CD4-positive, alpha-beta T cell treated with Interleukin-4 for 1 hour (primary cell): ENCODE data around the gene LRRC31.
A peak's percentile ranks its signal among the peaks of the same experiment; 100 is the strongest.

Source experiments
- DNase-seq, 2 donors: peaks; one replicate each; pipeline ENCODE4 v3.0.0-alpha.2; 2020 to 2022

LRRC31 gene

DNA sequence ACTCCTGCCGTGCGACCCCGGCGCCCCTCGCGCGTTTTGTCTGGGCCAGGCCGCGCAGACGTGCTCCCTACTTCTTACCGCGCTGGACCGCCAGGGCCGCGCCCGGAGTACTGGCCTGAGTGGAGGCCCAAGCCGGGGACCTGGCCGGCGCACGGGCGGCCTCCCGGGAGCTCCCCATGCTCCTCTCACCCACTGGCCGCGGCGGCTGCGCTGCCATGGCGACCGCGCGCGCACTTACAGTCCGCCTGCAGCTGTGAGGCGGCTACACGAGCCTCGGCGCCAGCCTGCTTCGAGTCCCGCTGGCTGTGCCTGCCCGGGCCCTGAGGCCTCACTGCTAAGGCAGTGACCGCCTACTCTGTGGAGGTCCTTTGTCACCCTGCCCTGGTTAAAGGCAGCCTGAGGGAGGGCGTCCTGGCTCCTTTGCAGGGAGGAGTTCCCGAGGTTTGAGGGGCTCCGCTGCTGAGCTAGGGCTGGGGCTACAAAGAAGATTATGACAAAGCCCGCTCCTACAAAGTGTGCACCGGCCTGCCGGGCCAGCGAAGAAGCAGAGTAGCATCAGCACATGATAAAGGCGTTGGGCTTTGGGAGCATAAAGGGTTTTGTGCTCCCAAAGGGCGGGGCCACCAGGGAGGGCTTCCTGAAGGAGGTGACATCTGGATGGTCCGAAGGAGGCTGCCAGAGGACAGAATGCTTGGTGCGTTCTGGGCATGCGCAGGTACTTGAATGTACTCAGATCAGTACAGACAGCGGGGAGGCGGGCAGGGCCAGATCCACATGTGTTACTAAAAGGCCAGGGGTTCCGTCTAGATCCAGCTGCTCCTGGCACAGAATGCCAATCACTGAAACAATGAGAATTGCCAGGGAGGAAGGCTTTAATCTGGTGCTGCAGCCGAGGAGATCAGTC lies 57.2 kb downstream of the LRRC31 start, which contains the start of the genes LRRC34 and LRRIQ4:
Gene LRRC34, minus strand, starts transcription at position 573 of the 904 bp plus-strand sequence. Its CDS starts 356 bp downstream, at position 217.
Gene LRRIQ4, plus strand, starts transcription at position 539 of the 904 bp plus-strand sequence. CDS start 9,052 bp downstream, outside the sequence.
- peak; percentile 64 to 73 for DNase-seq

DNA sequence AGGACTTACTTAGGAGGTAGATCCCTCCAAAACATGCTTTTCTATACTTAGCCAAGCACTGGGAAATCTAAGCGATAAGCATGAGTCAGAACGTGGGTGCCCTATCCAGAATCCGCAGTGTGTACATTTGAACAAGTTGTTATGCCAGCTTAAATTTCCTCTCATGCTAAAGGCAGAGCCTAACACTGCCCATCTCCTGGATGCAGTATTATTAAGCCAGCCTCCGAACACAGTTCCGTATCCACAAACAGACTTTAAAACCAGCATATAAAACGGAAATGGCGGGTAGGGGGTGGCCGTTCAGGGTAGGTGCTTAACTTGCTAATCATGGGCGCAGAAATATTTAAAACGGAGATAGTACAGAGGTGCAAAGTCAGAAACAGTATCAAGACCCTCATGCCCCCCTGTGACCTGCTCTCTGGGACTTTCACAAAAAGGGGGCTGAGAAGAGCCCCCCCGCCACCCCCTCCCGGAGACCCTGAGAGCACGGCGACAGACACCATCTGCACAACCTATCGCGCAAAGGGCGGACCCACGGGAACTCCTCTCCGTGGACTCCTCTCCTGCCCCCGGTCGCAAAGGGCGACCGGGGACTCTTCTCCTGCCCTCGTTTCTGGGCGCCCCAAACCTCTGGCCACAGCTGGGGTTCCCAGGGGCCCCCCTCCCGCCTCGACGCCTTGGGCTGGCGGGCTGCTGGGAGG lies 58.0 kb downstream of the LRRC31 start:
- DNase-seq, result peak in 1 of 2 donors; percentile 9

DNA sequence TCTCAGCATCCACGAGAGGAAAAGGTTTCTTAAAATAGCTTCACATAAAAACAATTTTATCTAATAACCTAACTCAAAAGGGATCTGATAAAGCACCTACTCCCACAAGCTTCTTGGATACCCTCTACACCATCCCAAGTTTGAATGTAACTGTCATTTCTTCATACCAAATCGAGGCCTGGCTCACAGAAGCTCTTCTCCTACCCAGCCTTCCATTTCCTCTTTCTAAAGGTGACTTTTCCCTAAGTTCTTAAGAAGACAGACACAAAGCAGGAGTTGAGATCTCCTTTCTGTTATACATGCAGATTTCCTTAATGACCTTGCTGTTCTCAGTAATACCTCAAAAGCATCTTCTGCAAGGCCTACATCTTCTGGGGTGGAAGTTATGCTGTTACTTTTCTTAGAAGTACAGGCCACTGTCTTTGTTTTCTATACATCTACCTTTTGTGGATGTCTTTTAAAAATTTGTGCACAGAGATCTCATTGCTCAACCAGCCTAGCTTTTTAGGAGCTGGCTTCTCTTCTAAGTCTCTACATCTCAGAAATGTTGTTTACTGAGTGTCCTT lies 60.4 kb downstream of the LRRC31 start:
- no peak for DNase-seq

DNA sequence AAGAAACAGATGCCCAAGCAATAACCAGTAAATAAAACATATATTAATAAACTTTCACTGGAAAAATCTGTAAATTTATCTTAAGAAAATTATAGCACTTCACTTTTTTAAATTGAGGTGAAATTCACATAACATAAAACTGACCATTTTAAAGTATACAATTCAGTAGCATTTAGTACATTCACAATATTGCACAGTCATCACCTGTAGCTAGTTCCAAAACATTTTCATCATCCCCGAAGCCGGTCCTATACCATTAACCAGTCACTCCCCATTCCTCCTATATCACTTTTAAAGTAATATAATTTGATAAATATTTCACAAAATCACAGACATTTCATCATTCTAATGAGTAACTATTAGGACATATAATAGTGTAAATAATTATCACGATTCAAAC lies 65.1 kb downstream of the LRRC31 start:
- DNase-seq, result no peak

DNA sequence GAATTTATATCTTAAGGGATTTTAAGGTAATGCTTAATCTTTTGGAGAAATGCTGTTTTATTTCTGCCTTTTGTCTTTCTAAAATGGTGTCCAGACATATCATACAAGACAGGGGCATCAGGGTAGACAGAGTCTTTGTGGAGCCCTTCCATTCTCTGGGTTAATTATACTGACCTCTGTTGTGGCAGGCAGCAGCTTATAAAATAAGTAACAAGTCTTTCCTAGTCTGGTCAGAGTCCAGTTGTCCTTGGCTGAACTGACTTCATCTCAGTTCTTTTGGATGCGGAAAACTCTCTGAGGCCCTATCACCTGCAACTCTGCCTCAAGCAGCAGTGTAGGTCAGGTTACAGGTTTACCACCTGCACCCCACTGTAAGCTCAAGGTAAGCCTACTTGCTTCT lies 77.4 kb downstream of the LRRC31 start:
- DNase-seq, result no peak

DNA sequence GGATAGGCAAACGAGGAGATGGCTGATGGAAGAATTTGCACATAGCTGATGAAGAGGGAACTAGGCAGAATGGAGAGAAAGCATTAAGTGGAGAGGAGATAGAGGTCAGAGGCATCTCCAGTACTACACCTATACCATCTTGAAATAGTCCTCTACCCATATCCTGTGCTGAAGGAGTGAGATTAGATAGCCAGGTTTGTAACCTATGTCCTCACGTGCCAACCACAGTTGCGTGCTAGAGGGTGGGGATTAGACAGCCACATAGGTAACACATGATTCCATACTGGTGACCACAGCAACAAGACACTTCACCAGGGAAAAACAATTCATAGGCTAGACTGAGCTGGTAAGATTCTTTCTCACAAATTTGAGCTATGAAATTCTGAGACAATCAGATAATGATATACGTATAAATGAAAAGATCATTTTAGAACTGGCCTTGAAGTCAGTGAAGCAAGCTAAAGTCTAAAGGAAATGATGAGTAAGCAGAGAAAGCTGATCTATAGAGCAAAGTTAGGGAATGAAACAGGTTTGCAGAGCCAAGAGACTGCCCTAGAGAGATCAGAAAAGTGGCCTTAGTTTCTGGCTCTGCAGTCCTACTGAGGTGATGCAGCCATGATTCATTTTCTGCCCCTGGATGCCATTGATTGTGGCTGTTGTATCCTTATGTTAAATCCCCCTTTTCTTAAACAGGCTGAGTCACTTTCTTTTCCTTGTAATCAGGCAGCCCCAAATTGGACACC lies 78.9 kb downstream of the LRRC31 start:
- no peak for DNase-seq

DNA sequence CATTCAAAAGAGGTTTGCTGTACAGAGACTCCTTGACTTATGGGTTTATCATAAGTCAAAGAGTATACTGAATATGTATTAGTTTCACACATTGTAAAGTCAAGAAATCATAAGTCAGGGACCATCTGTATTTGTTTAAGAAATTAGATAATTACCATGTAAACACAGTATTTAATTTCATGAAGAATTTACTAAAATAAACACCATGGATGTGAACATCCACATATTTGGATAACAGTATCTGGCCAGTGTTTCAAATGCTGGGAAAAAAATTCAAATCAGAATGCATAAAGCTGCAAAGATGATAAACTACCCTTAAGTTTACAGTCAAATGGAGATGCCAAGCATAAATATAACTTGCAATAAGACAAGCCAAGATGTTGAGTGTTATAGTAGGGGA lies 79.5 kb downstream of the LRRC31 start:
- no peak for DNase-seq
